HL-60 (cell line): ENCODE data around the gene COL13A1.

Source experiments
- POLR2AphosphoS5 ChIP-seq: IDR thresholded peaks from 2 replicates; pipeline ENCODE4 v1.6.1; 2012; ENCODE audit warnings: low read depth
- TF ChIP-seq, protein P1 (sequence below): IDR thresholded peaks from one replicate; pipeline ENCODE4 v1.5.1; 2011; ENCODE audit warnings: low read length, control low read depth, inconsistent platforms; ENCODE audit not compliant: insufficient read depth

DNA sequence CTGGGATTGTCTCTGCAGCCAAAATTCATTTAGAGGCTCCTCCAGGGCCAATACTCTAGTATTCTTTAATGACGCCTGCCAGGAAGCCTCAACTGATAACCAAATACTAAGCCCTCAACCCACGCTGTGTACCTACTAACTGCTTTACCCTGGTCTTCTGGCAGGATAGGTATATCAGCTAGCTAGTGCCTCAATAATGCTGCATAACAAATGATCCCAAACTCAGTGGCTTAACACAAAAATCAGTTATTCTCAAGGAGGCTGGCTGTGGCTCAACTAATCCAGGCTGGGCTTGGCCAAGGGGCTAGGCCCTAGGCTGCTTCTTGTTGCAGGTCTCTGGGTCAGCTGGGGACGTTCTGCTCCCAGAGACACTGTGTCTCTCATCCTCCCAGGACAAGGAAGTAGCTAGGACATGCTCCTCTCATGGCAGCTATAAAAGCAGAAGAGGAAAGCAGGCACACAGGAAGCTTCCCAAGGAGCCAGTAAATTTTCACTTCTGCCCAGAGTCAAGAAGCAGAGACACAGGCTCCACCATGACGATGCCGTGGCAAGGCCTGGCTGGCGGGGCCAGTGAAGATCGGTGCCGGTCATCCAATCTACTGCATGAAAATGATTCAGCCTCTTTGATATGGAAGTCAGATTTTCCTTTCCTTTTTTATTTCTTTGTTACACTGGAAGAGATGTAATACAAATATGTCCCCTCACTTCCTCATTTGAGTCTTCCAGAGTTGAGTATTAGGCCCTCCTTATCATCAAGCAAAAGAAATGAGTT lies 28.6 kb upstream of the COL13A1 start:
- TF ChIP-seq POLR2AphosphoS5 = no peak
- TF ChIP-seq, protein P1, sequence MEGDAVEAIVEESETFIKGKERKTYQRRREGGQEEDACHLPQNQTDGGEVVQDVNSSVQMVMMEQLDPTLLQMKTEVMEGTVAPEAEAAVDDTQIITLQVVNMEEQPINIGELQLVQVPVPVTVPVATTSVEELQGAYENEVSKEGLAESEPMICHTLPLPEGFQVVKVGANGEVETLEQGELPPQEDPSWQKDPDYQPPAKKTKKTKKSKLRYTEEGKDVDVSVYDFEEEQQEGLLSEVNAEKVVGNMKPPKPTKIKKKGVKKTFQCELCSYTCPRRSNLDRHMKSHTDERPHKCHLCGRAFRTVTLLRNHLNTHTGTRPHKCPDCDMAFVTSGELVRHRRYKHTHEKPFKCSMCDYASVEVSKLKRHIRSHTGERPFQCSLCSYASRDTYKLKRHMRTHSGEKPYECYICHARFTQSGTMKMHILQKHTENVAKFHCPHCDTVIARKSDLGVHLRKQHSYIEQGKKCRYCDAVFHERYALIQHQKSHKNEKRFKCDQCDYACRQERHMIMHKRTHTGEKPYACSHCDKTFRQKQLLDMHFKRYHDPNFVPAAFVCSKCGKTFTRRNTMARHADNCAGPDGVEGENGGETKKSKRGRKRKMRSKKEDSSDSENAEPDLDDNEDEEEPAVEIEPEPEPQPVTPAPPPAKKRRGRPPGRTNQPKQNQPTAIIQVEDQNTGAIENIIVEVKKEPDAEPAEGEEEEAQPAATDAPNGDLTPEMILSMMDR = no peak
